IPS-15b (cell line): Measurements from ENCODE around the gene KCTD4.

Experiments
- H3K27me3 ChIP-seq: one replicate; pipeline ENCODE4 v1.6.1; 2013; ENCODE audit warnings: low read length; ENCODE audit not compliant: control insufficient read depth, insufficient read depth
- H3K36me3 ChIP-seq: one replicate; pipeline ENCODE4 v1.6.1; 2013; ENCODE audit warnings: low read length; ENCODE audit not compliant: control insufficient read depth, insufficient read depth
- H3K4me1 ChIP-seq: one replicate; pipeline ENCODE4 v1.6.1; 2013; ENCODE audit warnings: mild to moderate bottlenecking, low read length; ENCODE audit not compliant: control insufficient read depth, insufficient read depth
- H3K4me3 ChIP-seq: one replicate; pipeline ENCODE4 v1.5.1; 2013; ENCODE audit warnings: low read depth, low read length
- H3K9ac ChIP-seq: one replicate; pipeline ENCODE4 v1.6.1; 2013; ENCODE audit warnings: low read depth, mild to moderate bottlenecking, low read length
- H3K9me3 ChIP-seq: one replicate; pipeline ENCODE4 v1.6.1; 2013; ENCODE audit warnings: mild to moderate bottlenecking, low read length; ENCODE audit not compliant: control insufficient read depth, insufficient read depth

KCTD4 gene

DNA sequence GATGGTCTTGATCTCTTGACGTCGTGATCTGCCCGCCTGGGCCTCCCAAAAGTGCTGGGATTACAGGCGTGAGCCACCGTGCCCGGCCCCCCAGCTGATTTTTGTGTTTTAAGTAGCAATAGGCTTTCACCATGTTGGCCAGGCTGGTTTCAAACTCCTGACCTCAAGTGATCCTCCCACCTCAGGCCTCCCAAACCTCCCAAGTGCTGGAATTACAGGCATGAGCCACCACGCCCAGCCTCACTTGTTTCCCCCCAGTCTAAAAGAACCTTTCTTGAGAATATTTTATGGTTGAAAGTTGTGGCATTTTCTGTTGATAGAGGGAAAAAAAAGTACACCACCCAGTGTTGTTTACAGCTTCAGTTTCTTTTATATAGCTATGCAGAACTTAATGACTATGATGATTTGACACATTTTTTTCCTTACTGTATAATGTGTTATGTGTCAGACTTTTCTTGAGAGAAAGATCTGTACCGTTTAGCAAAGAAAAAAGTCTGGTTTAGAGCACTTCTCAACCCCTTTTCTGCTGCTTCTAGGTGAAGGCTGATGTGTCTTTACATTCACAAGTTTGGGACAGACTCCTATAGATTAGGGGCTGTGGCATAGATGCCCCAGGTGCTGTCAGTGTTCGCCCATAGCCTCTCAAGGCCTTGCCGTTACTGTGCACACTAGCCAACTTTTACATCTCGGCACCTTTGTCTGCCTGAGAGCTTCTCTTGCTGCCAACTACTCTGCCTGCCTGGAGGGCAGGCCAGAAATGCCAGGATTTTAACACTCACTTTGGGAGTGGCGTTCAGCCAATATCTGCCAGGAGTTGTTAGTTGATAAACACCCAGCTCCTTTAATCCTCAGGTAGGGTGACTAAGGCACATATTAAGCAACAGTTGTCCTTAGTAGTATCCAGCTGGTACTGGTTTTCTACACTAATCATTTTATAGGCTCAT, 33.0 kb downstream of the KCTD4 start:
- H3K4me3 ChIP-seq = no peak overlapping the region
- H3K9ac ChIP-seq = no peak overlapping the region
- H3K36me3 ChIP-seq = no peaks in the 10 kb centered on the region
- H3K27me3 ChIP-seq = no peaks in the 10 kb centered on the region
- no peaks in the 10 kb centered on the region for H3K4me1 ChIP-seq
- no peaks in the 10 kb centered on the region for H3K9me3 ChIP-seq

DNA sequence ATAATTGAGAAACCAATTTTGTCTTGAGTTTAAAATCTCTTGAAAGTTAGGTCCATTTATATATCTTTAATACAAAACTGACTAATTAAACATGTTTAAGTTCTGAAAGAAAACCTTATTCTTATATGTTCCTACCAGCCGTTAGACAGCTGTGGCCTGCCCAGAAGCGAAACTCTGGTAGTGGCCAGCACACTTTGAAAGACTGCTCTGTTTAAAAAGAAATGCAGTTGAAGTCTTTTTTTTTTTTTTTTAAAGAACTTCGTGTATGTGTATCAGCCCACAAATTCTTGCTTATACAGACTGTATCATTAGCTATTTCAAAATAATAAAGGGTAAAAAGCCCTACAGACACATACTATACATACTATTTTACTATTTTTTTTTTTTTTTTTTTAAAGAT, 34.0 kb downstream of the KCTD4 start:
- Histone ChIP-seq H3K4me3 (no peak overlapping the region), H3K4me1 (no peaks in the 10 kb centered on the region), H3K9me3 (no peaks in the 10 kb centered on the region), H3K36me3 (no peaks in the 10 kb centered on the region), H3K9ac (no peak overlapping the region), H3K27me3 (no peaks in the 10 kb centered on the region)

DNA sequence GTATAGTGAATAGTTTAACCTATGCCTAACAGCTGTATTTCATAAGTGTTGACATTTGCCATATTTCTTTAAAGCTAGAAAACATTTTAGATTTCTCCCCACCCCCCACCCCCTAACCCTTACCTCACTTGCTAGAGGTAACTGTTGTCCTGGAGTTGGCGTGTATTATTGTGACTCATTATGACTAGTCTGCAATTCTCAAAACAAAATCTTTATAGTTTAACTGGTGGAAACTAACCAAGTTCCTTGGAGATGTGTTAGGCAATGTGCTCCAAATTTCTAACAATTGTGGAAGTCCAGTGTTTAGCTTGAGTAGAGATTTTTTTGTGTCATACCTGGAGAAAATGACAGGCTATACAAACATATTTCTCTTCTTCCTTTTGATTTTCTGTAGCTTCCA, 38.0 kb downstream of the KCTD4 start:
- H3K9me3 ChIP-seq = no peaks in the 10 kb centered on the region
- no peak overlapping the region for H3K9ac ChIP-seq
- no peaks in the 10 kb centered on the region for H3K4me1 ChIP-seq
- no peaks in the 10 kb centered on the region for H3K36me3 ChIP-seq
- no peaks in the 10 kb centered on the region for H3K27me3 ChIP-seq
- no peak overlapping the region for H3K4me3 ChIP-seq

DNA sequence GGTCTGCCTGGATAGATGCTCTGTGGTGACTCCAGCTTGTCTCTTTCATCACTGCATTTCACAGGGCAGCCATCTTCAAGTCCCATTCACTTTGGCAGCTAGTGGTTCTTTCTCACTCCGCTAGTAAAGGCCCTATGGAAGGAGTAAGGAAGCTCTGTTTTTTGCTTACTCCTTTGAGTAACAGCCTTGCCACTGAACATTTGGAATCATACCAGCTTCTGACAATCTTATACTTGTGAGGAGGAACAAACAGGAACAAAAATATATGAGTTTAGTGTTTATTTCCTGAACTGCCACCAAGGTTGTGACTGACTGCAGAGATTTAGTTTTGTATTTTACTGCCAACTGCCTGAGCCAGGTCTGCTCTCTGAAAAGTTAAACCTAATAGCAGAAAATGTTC, 38.7 kb downstream of the KCTD4 start:
- no peaks in the 10 kb centered on the region for H3K27me3 ChIP-seq
- H3K9ac ChIP-seq = no peak overlapping the region
- no peaks in the 10 kb centered on the region for H3K4me1 ChIP-seq
- H3K4me3 ChIP-seq = no peak overlapping the region
- no peaks in the 10 kb centered on the region for H3K9me3 ChIP-seq
- no peaks in the 10 kb centered on the region for H3K36me3 ChIP-seq

DNA sequence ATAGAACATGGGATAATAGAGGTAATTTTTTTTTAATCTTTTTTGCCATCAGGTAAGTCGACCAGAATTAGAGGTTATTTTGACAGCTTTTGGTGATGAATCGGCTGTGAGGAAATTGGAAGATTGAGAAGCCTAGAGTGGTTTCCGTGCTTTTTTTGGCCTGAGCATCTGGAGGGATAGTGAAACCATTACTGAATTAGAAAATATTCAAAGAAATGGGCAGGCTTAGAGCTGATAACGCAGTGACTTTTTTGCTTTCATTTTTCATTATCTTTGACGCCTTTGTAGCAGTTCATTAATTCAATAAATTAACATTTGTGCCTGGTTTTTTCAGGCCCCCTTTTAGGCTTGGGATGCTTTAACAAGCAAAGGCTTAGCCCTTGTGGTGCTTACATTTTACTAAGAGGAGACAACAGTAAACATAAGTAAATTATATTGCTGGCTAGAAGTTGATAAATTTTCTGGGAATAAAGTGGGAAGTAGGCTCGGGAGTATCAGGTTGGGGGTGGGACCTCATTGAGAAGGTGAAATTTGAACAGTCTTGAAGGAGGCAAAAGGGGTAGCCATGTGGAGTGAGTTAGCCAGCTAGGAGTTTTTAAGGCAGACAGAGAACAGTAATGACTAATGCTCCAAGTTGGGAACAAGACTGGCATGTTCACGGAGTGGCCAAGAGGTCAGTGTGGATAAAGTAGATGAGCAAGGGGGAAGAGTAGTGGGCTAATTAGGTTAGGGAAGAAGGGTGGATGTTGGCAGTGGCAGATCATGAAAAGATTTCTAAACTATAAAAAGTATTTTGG, 44.1 kb downstream of the KCTD4 start:
- H3K4me3 ChIP-seq = no peak overlapping the region
- no peaks in the 10 kb centered on the region for H3K27me3 ChIP-seq
- H3K4me1 ChIP-seq = no peaks in the 10 kb centered on the region
- no peak overlapping the region for H3K9ac ChIP-seq
- H3K36me3 ChIP-seq = no peaks in the 10 kb centered on the region
- H3K9me3 ChIP-seq = no peaks in the 10 kb centered on the region

DNA sequence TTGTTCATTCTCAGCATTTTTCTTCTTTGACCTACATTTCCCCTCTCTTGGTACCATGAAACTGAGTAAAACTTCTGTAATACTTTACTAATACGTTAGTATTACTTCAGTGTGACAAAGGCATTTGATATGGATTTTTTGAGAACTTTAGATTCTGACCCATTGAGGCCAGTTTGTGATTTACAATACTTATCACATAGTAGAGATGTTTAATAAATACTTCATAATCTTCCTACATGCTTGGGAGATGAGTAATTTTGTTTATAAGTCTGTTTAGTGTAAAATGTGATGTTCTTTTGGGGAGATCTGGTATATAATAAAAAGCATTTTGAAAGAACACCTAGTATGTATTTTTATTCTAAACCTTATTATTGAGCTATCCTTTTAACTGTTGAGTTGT, 50.9 kb downstream of the KCTD4 start:
- Histone ChIP-seq H3K9ac (no peak overlapping the region), H3K4me1 (peaks cover 3% of the 10 kb centered on the region), H3K4me3 (no peak overlapping the region), H3K27me3 (no peaks in the 10 kb centered on the region), H3K36me3 (no peaks in the 10 kb centered on the region), H3K9me3 (no peaks in the 10 kb centered on the region)

DNA sequence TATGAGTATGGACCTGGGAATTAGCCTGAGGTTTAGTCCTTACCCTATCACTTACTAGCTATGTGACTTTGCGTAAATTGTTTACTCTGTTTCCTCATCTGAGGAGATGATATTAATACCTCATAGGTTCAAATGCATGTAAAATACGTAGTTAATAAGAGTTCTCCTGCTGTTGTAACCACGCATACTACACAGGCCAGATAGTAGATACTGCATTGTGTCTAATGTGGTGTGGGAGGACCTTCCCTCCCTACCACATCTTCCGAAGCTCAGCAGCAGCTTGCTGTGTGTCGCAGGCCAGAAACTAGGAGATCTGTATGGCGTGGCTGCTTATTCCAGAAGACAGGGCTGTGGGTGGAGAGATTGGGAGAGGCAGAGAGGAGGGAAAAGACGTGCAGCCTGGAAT, 57.5 kb downstream of the KCTD4 start:
- Histone ChIP-seq H3K4me1 (peaks cover 3% of the 10 kb centered on the region), H3K9ac (no peak overlapping the region), H3K27me3 (no peaks in the 10 kb centered on the region), H3K36me3 (no peaks in the 10 kb centered on the region), H3K4me3 (no peak overlapping the region), H3K9me3 (no peaks in the 10 kb centered on the region)
